Ecto neural progenitor cell (in vitro differentiated cells): Measurements from ENCODE around the gene TMEM45A.
"Not testable (repeated sequence)": the region's sequence is repeated elsewhere in the genome, so short reads cannot be mapped to it uniquely, and the experiment has no call there.

Experiments used
- DNase-seq: peaks from one replicate; pipeline ENCODE4 v3.0.0-alpha.2; 2018; ENCODE audit warnings: low spot score

Gene TMEM45A

GRCh38 chr3:100577382-100578008 is 85.1 kb downstream of the TMEM45A start:
- DNase-seq: no peak

DNA sequence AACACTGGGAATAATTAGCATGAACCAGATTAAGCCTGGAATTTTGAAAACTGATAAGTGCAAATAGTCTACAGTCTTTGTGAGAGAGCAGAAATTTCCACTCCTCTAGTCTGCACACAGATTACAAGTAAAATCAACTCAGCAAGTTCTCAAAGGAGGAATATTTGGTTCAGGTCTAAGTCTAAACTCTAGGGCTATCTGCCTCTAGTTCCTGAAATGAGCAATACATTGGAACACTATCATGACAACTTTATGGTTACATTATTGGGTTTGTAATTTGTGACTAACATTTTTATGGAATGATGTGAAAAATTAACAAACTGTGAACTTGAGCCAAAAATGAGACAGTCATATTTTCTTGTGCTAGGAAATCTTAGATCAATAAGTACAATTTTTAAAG is 86.2 kb downstream of the TMEM45A start:
- DNase-seq: no peak

- no peak for DNase-seq
Measured at GRCh38 chr3:100580147-100580546, 87.7 kb downstream of the TMEM45A start.

GRCh38 chr3:100581650-100582049 is 89.2 kb downstream of the TMEM45A start:
- no peak for DNase-seq

DNA sequence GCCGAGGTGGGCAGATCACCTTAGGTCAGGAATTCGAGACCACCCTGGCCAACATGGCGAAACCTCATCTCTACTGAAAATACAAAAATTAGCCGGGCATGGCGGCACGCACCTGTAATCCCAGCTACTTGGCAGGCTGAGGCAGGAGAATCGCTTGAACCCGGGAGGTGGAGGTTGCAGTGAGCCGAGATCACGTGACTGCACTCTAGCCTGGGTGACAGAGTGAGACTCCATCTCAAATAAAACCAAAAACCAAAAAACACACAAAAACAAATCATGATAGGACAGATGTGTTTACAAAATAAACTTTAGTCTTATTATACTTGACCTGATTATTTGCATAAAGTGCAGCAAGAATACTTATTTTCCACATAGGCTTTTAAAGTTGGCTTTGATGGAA is 89.7 kb downstream of the TMEM45A start:
- DNase-seq: not testable (repeated sequence)

DNA sequence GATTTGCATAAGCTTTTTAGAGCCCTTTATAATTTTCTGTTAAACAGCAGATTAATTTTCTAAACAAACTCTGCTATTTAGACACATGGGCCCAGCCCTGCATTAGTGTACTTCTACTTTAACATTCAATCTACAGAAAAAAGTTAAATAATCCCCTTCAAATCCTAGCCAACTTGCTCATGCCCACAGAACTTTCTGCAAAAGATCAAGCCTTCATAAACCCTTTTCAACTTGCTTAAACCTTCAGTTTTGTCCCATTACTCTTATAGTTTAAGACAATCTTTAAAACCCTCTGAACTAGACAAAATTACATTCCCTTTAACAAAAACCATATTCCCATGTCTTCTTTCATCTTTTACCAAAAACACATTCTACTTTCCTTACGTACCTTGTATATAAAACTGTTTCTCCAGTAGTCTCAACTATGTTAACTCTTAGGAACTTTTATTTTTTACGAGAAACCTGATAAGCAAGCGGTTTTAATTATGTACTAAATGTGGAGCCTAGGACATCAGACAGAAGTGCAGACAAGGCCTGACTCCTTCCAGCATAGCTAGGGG is 91.8 kb downstream of the TMEM45A start:
- DNase-seq: no peak

DNA sequence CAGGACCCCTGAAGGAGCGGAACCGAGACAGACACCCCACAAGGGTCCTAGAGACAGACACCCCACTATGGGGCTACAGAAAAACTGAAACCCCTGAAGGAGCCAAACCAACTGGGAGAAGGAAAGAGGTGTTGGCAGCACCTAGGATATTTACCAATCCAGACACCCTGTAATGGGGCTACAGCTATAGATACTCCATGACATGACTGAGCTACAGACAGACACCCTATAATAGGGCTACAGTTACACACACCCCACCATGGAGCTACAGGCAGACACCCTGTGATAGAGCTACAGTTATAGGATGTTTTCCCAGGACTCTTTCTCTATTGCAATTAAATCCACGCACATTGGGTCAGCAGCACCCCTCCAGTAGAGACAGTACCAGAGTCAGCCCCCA is 94.4 kb downstream of the TMEM45A start:
- no peak for DNase-seq

GRCh38 chr3:100588251-100588650 is 95.8 kb downstream of the TMEM45A start:
- DNase-seq: no peak

GRCh38 chr3:100590114-100590839 is 97.9 kb downstream of the TMEM45A start:
- DNase-seq: peak; percentile 67

- no peak for DNase-seq
Measured at GRCh38 chr3:100590840-100591147, 98.4 kb downstream of the TMEM45A start.

- DNase-seq: no peak
Measured at GRCh38 chr3:100591411-100591810, 99.0 kb downstream of the TMEM45A start.

DNA sequence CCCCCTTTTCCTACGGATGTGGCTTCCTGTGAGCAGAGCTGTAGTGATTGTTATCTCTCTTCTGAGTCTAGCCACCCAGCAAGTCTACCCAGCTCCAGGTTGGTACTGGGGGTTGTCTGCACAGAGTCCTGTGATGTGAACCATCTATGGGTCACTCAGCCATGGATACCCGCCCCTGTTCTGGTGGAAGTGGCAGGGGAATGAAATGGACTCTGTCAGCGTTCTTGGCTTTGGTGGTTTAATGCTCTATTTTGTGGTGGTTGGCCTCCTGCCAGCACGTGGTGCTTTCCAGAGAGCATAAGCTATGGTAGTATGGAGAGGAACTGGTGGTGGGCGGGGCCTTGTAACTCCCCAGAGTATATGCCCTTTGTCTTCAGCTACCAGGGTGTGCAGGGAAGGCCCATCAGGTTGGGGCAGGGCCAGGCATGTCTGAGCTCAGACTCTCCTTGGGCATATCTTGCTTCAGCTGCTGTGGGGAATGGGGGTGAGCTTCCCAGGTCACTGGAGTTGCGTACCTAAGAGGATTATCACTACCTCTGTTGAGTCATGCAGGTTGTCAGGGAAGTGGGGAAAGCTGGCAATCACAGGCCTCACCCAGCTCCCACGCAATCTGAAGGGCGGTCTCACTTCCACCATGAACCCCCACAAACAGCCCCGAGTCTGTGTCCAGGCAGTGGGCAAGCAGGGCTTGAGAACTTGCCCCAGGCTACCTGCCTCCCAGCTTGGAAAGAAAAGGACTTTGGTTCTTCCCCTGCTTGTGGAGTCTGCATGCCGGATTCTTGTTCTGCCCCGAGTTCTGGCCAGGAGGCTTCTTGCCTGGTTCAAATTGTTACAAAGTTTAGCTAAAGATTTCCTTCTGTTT is 108.0 kb downstream of the TMEM45A start:
- DNase-seq: no peak

DNA sequence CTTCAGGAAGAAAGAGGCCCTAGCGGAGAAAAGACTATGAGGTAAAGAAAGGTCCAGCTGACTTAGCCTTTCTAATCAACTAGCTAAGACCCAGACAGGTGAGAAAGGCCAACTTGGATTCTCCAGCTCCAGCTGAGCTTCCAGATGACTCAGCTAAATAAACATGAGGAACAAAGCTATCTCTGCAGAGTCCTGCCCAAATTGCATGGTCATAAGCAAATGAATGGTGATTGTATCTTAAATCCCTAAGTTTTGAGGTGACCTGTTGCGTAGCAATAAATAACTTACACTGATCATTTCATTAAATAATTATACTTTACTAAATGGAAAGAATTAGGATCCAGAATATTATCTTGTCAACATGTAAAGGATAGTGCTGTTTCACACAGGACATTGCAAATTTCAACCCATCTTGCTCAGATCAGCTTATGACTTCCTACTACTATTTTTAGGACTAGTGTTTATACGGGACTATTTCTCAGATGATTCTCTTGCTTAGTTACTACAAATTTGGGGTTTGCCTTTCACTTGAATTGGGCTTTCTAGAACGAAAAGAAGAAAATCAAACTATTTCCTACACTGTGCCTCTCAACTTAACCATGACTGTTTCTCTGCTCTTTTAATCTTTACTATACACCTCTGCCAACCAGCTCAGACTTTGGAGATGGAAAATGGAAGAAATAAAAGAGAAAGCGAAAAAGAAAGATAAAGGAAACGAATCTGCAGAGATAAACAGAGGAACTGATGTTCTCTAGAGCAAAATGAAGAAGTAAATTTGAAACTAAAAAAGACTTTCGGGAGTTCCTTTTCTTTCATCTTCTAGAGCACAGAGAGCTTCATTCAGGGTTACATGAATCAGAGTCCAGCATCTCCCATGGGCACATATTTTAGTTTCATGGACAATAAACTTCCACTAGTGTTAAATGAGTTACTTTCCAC is 110.4 kb downstream of the TMEM45A start:
- DNase-seq: no peak

DNA sequence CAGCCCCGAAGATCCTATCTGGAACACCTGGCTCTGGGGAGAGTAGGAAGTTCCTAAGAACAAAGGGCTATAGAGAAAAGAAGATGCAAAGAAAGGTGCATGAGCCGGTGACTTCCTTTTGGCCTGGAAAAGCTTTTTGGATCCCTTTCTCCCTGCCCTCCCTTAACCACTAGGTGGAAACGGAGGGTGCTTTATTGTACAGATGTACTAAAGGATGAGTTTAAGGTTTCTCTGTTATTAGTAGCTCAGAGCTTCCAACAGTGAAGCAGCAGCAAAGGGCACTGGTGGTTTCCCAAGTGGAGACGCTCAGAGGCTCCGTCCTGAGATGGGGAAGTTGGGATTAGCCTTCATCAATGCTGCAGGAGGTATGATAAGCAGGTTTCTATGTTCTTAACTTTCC is 111.0 kb downstream of the TMEM45A start:
- no peak for DNase-seq

DNA sequence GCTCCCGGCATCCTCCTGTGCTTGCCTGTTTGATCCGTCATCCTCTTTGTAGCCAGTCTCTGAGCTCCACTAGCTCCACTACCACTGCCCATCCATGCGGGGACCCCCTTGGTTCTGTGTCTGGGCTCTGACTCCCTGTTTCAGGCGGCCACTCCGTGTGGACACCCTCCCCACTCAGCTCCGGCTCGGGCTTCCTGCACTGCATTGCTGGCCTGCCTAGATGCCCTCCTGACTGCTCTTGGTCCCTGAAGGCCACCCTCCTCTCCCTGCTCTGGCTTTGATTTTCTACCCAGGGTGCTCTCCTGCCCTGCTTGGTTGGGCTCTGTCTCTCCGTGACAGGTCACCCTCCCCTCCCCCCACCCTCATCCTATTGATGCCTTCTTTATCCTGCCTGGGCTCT is 112.9 kb downstream of the TMEM45A start:
- DNase-seq: no peak

DNA sequence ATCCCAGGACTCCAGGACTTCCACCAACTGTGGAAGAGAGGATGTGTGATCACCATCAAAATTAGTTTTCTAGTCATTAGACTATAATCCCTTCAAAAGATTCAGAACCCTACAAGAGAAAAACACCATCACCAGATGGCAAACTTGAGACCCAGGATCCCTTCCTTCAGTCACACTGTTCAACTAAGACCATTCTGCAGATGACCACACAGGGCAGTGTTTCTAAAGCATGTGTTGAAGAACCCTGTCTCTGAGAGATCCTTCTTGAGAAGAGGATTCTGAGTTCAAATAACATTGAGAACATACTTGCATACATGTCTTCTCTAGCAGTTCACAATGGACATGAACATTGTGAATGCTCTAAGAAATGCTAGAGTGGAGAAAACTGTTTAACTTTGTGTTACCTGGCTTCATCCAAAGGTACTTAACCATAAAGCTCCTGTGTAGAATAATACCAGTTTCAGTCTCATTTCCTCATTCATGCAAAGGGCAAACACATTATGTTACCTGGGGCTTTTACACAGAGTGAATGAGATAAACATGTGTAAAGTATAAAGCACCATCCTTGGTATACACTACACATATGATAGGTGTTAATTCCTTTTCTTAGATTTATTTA is 114.6 kb downstream of the TMEM45A start:
- no peak for DNase-seq

- no peak for DNase-seq
Measured at GRCh38 chr3:100609305-100609704, 116.9 kb downstream of the TMEM45A start, which contains the start of gene ADGRG7. Gene ADGRG7 (plus strand): TSS chr3:100609601. CDS start chr3:100609857, 256 bp downstream.

DNA sequence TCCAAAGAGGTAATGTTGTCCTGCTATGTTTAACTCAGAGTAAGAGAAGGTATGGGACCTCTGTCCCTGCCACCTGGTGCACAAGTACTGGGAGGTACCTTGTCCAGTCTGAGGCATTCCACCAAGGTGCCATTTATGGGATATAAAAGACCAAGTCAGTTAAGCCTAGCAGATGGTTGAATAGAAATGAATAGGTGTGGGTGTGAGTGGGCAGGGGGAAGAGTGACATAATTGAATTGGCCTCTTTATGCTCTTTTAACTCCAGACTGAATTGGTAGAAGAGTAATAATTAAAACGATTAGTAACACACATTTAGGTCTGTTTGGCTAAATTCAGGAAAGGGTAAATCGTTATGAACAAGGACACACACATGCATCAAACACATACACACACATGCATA is 117.5 kb downstream of the TMEM45A start:
- no peak for DNase-seq

GRCh38 chr3:100611221-100611620 is 118.8 kb downstream of the TMEM45A start:
- no peak for DNase-seq

GRCh38 chr3:100613721-100614390 is 121.4 kb downstream of the TMEM45A start:
- DNase-seq: no peak

- DNase-seq: no peak
Measured at GRCh38 chr3:100614941-100615340, 122.5 kb downstream of the TMEM45A start.
